A673 (cell line): Measurements from ENCODE around the gene TEX38. TPM values are rescaled to one million over a fixed set of nuclear protein-coding genes. Genes with fewer than 3 reads are reported as not detected.

ENCODE experiments used
- total RNA-seq: library from RNA; stranded (reverse); gene quantifications from 2 replicates; pipeline ENCODE4 v1.2.3, GENCODE V29; 2021

The TEX38 gene
- total RNA-seq, 1 experiment from 2014 or later = not detected

Other genes starting within 250 kb of the TEX38 start
- 0.69 and 1.4 TPM in 2 replicates for gene DMBX1, start 182.0 kb upstream of the TEX38 start, total RNA-seq
- gene KNCN, start 120.2 kb upstream of the TEX38 start, total RNA-seq = not detected in 2 replicates
- 22.7 and 32.0 TPM in 2 replicates for gene MKNK1, start 67.6 kb upstream of the TEX38 start, total RNA-seq
- gene MOB3C, start 55.0 kb upstream of the TEX38 start, total RNA-seq = 2.5 and 3.7 TPM in 2 replicates
- 41.7 and 51.9 TPM in 2 replicates for gene ATPAF1, start 3.5 kb upstream of the TEX38 start, total RNA-seq
- gene EFCAB14, start 47.3 kb downstream of the TEX38 start, total RNA-seq = 38.6 and 39.8 TPM in 2 replicates
- not detected in 2 replicates for gene CYP4B1, start 127.2 kb downstream of the TEX38 start, total RNA-seq